K562 (cell line): ENCODE data around the gene HPN. TPM values are rescaled to one million over a fixed set of nuclear protein-coding genes. Genes with fewer than 3 reads are reported as not detected.
A peak's percentile ranks its signal among the peaks of the same experiment; 100 is the strongest.

Experiments used
- ATAC-seq: fragments of 200-7000 bp; cut with Tn5 transposase; 3 replicates; pipeline ENCODE4 v1.9.1; 2020; ENCODE audit warnings: moderate library complexity
- BruUV-seq: library from RNA; stranded (reverse); fragments of 400-500 nt; replicated peaks from 2 replicates; lab custom pipeline; 2021; lab: Mats Ljungman, UMichigan
- CTCF ChIA-PET: fragments of 300-600 bp; formaldehyde crosslinking; extraction: SDS; loops from one replicate; lab custom pipeline; 2021; ENCODE audit warnings: low intra/inter-chr PET ratio; lab: Yijun Ruan, JAX
- POLR2A ChIA-PET: fragments of 300-600, 350-650 bp; sonication (Branson Sonifier 250); formaldehyde crosslinking; extraction: SDS; loops from one replicate; lab custom pipeline; 2021; ENCODE audit warnings: antibody characterized with exemption, inconsistent platforms; lab: Yijun Ruan, JAX
- DNase-seq, 4 experiments: peaks; one replicate each; pipeline versions ENCODE4 v3.0.0 to v3.0.0-alpha.2; 2011 to 2018; ENCODE audit warnings: low spot score in 3 of 4, mixed read lengths in 3 of 4; ENCODE audit errors: extremely low read depth in 1 of 4
- FAIRE-seq: peaks from 2 replicates; lab custom pipeline; 2011; peaks lifted over from hg19 to GRCh38; lab: Jason Lieb, UNC
- H2AFZ ChIP-seq: 2 replicates; pipeline ENCODE4 v1.6.0; 2011; ENCODE audit warnings: low read depth, low read length, control low read depth, inconsistent platforms
- H3K27ac ChIP-seq: fragments of 200-600 bp; 3 replicates; pipeline ENCODE4 v1.8.0; 2011; ENCODE audit warnings: low read depth, mild to moderate bottlenecking, control low read depth, inconsistent platforms, low read length, moderate library complexity, mixed read lengths; ENCODE audit errors: extremely low read depth
- H3K27me3 ChIP-seq, 2 experiments: fragments of 300-600 bp in 1 of 2; 2 replicates in 1 of 2; 3 replicates in 1 of 2; pipeline versions ENCODE4 v1.6.0 to v1.8.0; 2011; ENCODE audit warnings: inconsistent platforms in 2 of 2, low read length in 2 of 2, mild to moderate bottlenecking in 1 of 2, mixed read lengths in 1 of 2, moderate library complexity in 1 of 2; ENCODE audit not compliant: control insufficient read depth in 2 of 2, insufficient read depth in 2 of 2
- H3K36me3 ChIP-seq: fragments of 300-600 bp; 3 replicates; pipeline ENCODE4 v1.8.0; 2011; ENCODE audit warnings: mild to moderate bottlenecking, low read length, inconsistent platforms; ENCODE audit not compliant: control insufficient read depth, insufficient read depth
- H3K4me1 ChIP-seq, 2 experiments: fragments of 200-600 bp in 1 of 2; replicated peaks in 1 of 2; 2 replicates in 1 of 2; 3 replicates in 1 of 2; pipeline versions ENCODE4 v1.5.1 to v1.8.0; 2011; ENCODE audit warnings: inconsistent platforms in 2 of 2, low read length in 2 of 2, mild to moderate bottlenecking in 1 of 2, mixed read lengths in 1 of 2, moderate library complexity in 1 of 2; ENCODE audit not compliant: control insufficient read depth in 2 of 2, insufficient read depth in 2 of 2
- H3K4me2 ChIP-seq: 2 replicates; pipeline ENCODE4 v1.6.1; 2011; ENCODE audit warnings: low read length, control low read depth, inconsistent platforms, mixed read lengths; ENCODE audit not compliant: insufficient read depth
- H3K4me3 ChIP-seq: fragments of 200-600 bp; sonication (generic), shearing (Covaris generic); 2 replicates; pipeline ENCODE4 v1.5.1; 2016; ENCODE audit warnings: control low read depth, inconsistent platforms
- H3K79me2 ChIP-seq: fragments of 200-600 bp; 3 replicates; pipeline ENCODE4 v1.8.0; 2011; ENCODE audit warnings: low read length, inconsistent platforms; ENCODE audit not compliant: control insufficient read depth, insufficient read depth
- H3K9ac ChIP-seq, 2 experiments: 2 replicates each; pipeline versions ENCODE4 v1.6.0 to v1.6.1; 2011; ENCODE audit warnings: low read depth in 2 of 2, low read length in 2 of 2, control low read depth in 1 of 2, inconsistent platforms in 1 of 2, mild to moderate bottlenecking in 1 of 2, mixed read lengths in 1 of 2; ENCODE audit not compliant: insufficient read depth in 1 of 2
- H3K9me1 ChIP-seq: one replicate; pipeline ENCODE4 v1.6.0; 2011; ENCODE audit warnings: inconsistent platforms, mild to moderate bottlenecking, low read length, moderate library complexity; ENCODE audit not compliant: control insufficient read depth, insufficient read depth
- H3K9me3 ChIP-seq: replicated peaks from 2 replicates; pipeline ENCODE4 v1.5.1; 2011; ENCODE audit warnings: low read depth, low read length, inconsistent platforms; ENCODE audit not compliant: control insufficient read depth, insufficient read depth
- H4K20me1 ChIP-seq: replicated peaks from 2 replicates; pipeline ENCODE4 v1.6.1; 2011; ENCODE audit warnings: low read length, inconsistent platforms, mixed read lengths; ENCODE audit not compliant: control insufficient read depth, insufficient read depth
- DPF2 ChIP-seq: fragments of 450-650 bp; IDR thresholded peaks from 2 replicates; pipeline ENCODE4 v1.6.1; 2016
- TCF15 ChIP-seq: fragments of 250-450 bp; sonication (Bioruptor Pico); IDR thresholded peaks from 2 replicates; pipeline ENCODE4 v1.8.0; 2022; ENCODE audit warnings: moderate library complexity, mild to moderate bottlenecking, inconsistent platforms
- TCF7 ChIP-seq: sonication (generic); IDR thresholded peaks from 2 replicates; pipeline ENCODE4 v1.6.1; 2016; ENCODE audit warnings: antibody characterized with exemption, borderline replicate concordance
- TSC22D4 ChIP-seq: fragments of 450-650 bp; IDR thresholded peaks from 2 replicates; pipeline ENCODE4 v1.6.1; 2016; ENCODE audit warnings: missing genetic modification characterization, missing biosample characterization, control low read depth
- WGBS: fragments of 100-300 bp; shearing (Covaris generic); methylation state at CpG from one replicate; pipeline ENCODE4 v1.1.6; 2016; ENCODE audit warnings: low coverage, mixed read lengths; ENCODE audit not compliant: insufficient coverage; ENCODE audit errors: missing lambda C conversion rate; 5-methylcytosine and 5-hydroxymethylcytosine counted together
- in situ Hi-C: fragments of 300-500 bp; cut with MboI; formaldehyde crosslinking; loops from 4 replicates; pipeline ENCODE4 v1.15.0; 2018; ENCODE audit warnings: inconsistent platforms, mixed read lengths
- intact Hi-C: fragments of 100-400 bp; cut with micrococcal nuclease; formaldehyde crosslinking; loops from 2 replicates; pipeline ENCODE4 v1.14.2; 2022
- polyA plus RNA-seq, 8 experiments: library from polyadenylated mRNA; depleted of rRNA in 4 of 8; stranded (reverse) in 5 of 8; unstranded in 3 of 8; fragments of >200 nt; fragmentation: Nextera tagmentation in 2 of 8; fragmentation: Illumina TruSeq in 1 of 8; extraction: Ambion mirVana in 2 of 8; extraction: Trizol in 1 of 8; gene quantifications; 2 replicates each; pipeline versions ENCODE4 v1.2.1 to v1.2.3, GENCODE V29; 2011 to 2014; ENCODE audit warnings: inconsistent platforms in 1 of 8, missing spikeins in 1 of 8
- total RNA-seq, 7 experiments: library from RNA; depleted of rRNA in 6 of 7; stranded (reverse); fragments of >200 nt in 6 of 7; fragmentation: Illumina TruSeq in 2 of 7; extraction: Trizol in 2 of 7; gene quantifications; 2 replicates each; pipeline versions ENCODE4 v1.2.1 to v1.2.3, GENCODE V29; 2011 to 2021; ENCODE audit warnings: low replicate concordance in 1 of 7
- TF ChIP-seq, protein P1 (sequence below): fragments of 450-650 bp; IDR thresholded peaks from 2 replicates; pipeline ENCODE4 v1.6.1; 2016; ENCODE audit warnings: antibody characterized with exemption

HPN gene
- total and polyA plus RNA-seq, 9 of the 15 experiments (the other 6 are each of a cell fraction or from before 2014, with no cell fraction given) = 0.10 to 0.20 TPM; not detected in 7

- H3K4me1 ChIP-seq = peaks cover 21 to 41% of the 10 kb centered on the region in 2 experiments
Measured at GRCh38 chr19:35043906-35044305, 2.4 kb downstream of the HPN start.

More at GRCh38 chr19:35043906-35044305, 2.4 kb downstream of the HPN start:
- Histone ChIP-seq H3K27me3 (no peaks in the 10 kb centered on the region), H3K79me2 (no peaks in the 10 kb centered on the region), H3K4me2 (no peak overlapping the region), H3K9ac (0 out of 4 replicates have a peak overlapping the region, but pooled peaks of 1 of the 2 experiments have one; percentile 50), H3K36me3 (no peaks in the 10 kb centered on the region), H3K9me3 (no peaks in the 10 kb centered on the region), H3K9me1 (no peaks in the 10 kb centered on the region), H4K20me1 (no peaks in the 10 kb centered on the region), H2AFZ (no peak overlapping the region), H3K4me3 (no peak overlapping the region), H3K27ac (no peak overlapping the region)
- WGBS = 60% methylated on average over 14 of the region's 14 CpGs
- ChIA-PET POLR2A (interaction anchor here (0.8 to 1.3 kb wide), 4 partner anchors 12 to 49 kb away, joined by 3 to 8 read pairs (median 4); no protein-coding TSS in a partner anchor), CTCF (interaction anchor here (1.4 to 2.0 kb wide), 3 partner anchors 23 to 92 kb away, joined by 5 to 13 read pairs (median 5); partner anchors contain the start of gene LGI4)
- in situ Hi-C loops (no loop called here), intact Hi-C loops (loop anchor here (2.0 to 10.0 kb wide), 2 partner anchors 51 to 71 kb away; no protein-coding TSS in a partner anchor)
- no peak for DNase-seq
- BruUV-seq = no TSS peak
- no peak for ATAC-seq
- no peak for FAIRE-seq
- TF ChIP-seq TSC22D4 (tag) = 0 out of 2 replicates have a peak, but pooled peaks have one; percentile 12
- no peak for TF ChIP-seq TCF7
- TF ChIP-seq DPF2 = no peak
- no peak for TF ChIP-seq TCF15
- TF ChIP-seq, protein P1, sequence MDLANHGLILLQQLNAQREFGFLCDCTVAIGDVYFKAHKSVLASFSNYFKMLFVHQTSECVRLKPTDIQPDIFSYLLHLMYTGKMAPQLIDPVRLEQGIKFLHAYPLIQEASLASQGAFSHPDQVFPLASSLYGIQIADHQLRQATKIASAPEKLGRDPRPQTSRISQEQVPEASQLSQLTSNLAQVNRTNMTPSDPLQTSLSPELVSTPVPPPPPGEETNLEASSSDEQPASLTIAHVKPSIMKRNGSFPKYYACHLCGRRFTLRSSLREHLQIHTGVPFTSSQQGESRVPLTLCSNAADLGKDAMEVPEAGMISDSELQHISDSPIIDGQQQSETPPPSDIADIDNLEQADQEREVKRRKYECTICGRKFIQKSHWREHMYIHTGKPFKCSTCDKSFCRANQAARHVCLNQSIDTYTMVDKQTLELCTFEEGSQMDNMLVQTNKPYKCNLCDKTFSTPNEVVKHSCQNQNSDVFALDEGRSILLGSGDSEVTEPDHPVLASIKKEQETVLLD = no peak
